Loucy (cell line): ENCODE data around the gene JPH3.

ENCODE experiments used
- EZH2phosphoT487 ChIP-seq: fragments of 200-600 bp; IDR thresholded peaks from 2 replicates; pipeline ENCODE4 v1.6.1; 2018; ENCODE audit warnings: antibody characterized with exemption, mild to moderate bottlenecking, moderate library complexity, borderline replicate concordance
- TF ChIP-seq, protein P1 (sequence below): fragments of 200-600 bp; sonication (generic); conservative IDR thresholded peaks from 2 replicates; pipeline ENCODE4 v1.5.1; 2014; ENCODE audit warnings: mild to moderate bottlenecking, antibody characterized with exemption, low read length

GRCh38 chr16:87685766-87686165 is 83.5 kb downstream of the JPH3 start:
- TF ChIP-seq, protein P1, sequence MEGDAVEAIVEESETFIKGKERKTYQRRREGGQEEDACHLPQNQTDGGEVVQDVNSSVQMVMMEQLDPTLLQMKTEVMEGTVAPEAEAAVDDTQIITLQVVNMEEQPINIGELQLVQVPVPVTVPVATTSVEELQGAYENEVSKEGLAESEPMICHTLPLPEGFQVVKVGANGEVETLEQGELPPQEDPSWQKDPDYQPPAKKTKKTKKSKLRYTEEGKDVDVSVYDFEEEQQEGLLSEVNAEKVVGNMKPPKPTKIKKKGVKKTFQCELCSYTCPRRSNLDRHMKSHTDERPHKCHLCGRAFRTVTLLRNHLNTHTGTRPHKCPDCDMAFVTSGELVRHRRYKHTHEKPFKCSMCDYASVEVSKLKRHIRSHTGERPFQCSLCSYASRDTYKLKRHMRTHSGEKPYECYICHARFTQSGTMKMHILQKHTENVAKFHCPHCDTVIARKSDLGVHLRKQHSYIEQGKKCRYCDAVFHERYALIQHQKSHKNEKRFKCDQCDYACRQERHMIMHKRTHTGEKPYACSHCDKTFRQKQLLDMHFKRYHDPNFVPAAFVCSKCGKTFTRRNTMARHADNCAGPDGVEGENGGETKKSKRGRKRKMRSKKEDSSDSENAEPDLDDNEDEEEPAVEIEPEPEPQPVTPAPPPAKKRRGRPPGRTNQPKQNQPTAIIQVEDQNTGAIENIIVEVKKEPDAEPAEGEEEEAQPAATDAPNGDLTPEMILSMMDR, result no peak
- TF ChIP-seq EZH2phosphoT487, result no peak
